Measurements from ENCODE around the gene EPAS1. TPM values are rescaled to one million over a fixed set of nuclear protein-coding genes. Genes with fewer than 3 reads are reported as not detected.

EPAS1 gene
- total and polyA plus RNA-seq, 9 of the 15 experiments (the other 6 are each of a cell fraction or from before 2014, with no cell fraction given): 0.25 to 11.2 (median 4.1) TPM

- no peak for TF ChIP-seq ZNF740 (CRISPR knock-in tag; IDR thresholded peaks at IDR 0.05)
- TF ChIP-seq ZNF740 (tag; IDR thresholded peaks at IDR 0.05): no peak
- TF ChIP-seq ZNF436 (CRISPR knock-in tag; IDR thresholded peaks at IDR 0.05): no peak
- TF ChIP-seq ZNF76 (CRISPR knock-in tag; IDR thresholded peaks at IDR 0.05; ENCODE audit: borderline replicate concordance): no peak
- no peak for TF ChIP-seq NR2C2 (CRISPR knock-in tag; IDR thresholded peaks at IDR 0.05)
- no peak for TF ChIP-seq NR2C2 (tag; IDR thresholded peaks at IDR 0.05)
- no peak for TF ChIP-seq ASH1L (IDR thresholded peaks at IDR 0.05; ENCODE audit: borderline replicate concordance, low read depth, partially characterized antibody)
- no peak for ATAC-seq
Observed at GRCh38 chr2:46283693-46284092, 13.5 kb upstream of the EPAS1 start.

More at GRCh38 chr2:46283693-46284092, 13.5 kb upstream of the EPAS1 start:
- in situ Hi-C loops (cut with MboI): no loop called here
- Histone ChIP-seq H3K9me1 (ENCODE audit: control insufficient read depth, insufficient read depth, low read length) (no peaks in the 10 kb centered on the region), H2AFZ (ENCODE audit: low read depth, low read length) (no peak overlapping the region), H3K4me1 (replicated peaks in 1 of 2; ENCODE audit: control insufficient read depth in 2 of 2, insufficient read depth in 2 of 2, low read length in 2 of 2) (peaks cover 0 to 3% of the 10 kb centered on the region in 2 experiments; a peak in 2 of 5 replicates), H3K9me3 (replicated peaks; ENCODE audit: control insufficient read depth, insufficient read depth, low read depth, low read length) (no peaks in the 10 kb centered on the region), H3K27me3 (ENCODE audit: control insufficient read depth in 2 of 2, insufficient read depth in 2 of 2, low read length in 2 of 2) (peaks cover 0 to 2% of the 10 kb centered on the region in 2 experiments; a peak in 1 of 5 replicates), H4K20me1 (replicated peaks; ENCODE audit: control insufficient read depth, insufficient read depth, low read length) (no peaks in the 10 kb centered on the region), H3K79me2 (ENCODE audit: control insufficient read depth, insufficient read depth, low read length) (no peaks in the 10 kb centered on the region), H3K9ac (ENCODE audit: insufficient read depth in 1 of 2, low read depth in 2 of 2, low read length in 2 of 2) (no peak overlapping the region), H3K27ac (ENCODE audit: extremely low read depth, low read depth, low read length) (no peak overlapping the region), H3K36me3 (ENCODE audit: control insufficient read depth, insufficient read depth, low read length) (no peaks in the 10 kb centered on the region), H3K4me2 (ENCODE audit: insufficient read depth, low read length) (no peak overlapping the region), H3K4me3 (no peak overlapping the region)
- intact Hi-C loops (cut with micrococcal nuclease): no loop called here
- DNase-seq (ENCODE audit: extremely low read depth in 1 of 4, low spot score in 3 of 4) (no peak), FAIRE-seq (no peak)
- BruUV-seq (replicated peaks): no TSS peak
- POLR2A ChIA-PET: no interaction called here
- CTCF ChIA-PET (ENCODE audit: low intra/inter-chr PET ratio): no interaction called here
- WGBS (ENCODE audit: insufficient coverage, low coverage, missing lambda C conversion rate): 12% methylated on average over 3 of the region's 3 CpGs
